GM12872 (cell line): ENCODE results near the gene ARHGAP19.
A peak's percentile ranks its signal among the peaks of the same experiment; 100 is the strongest.

Source experiments
- CTCF ChIP-seq: IDR thresholded peaks from 3 replicates; pipeline ENCODE4 v1.5.1; 2011; ENCODE audit warnings: low read depth, mild to moderate bottlenecking, low read length, moderate library complexity; ENCODE audit not compliant: insufficient read depth

ARHGAP19 gene

GRCh38 chr10:97320480-97321031 lies 28.1 kb upstream of the ARHGAP19 start:
- no peak for TF ChIP-seq CTCF

GRCh38 chr10:97319671-97320479 lies 27.4 kb upstream of the ARHGAP19 start:
- TF ChIP-seq CTCF = 0 out of 3 replicates have a peak, but pooled peaks have one; percentile 10

GRCh38 chr10:97318772-97319651 lies 26.6 kb upstream of the ARHGAP19 start, which contains the start of gene FRAT1:
Gene FRAT1, plus strand, starts transcription at chr10:97319271. Its CDS starts 183 bp downstream, at chr10:97319454.
- TF ChIP-seq CTCF = no peak

- TF ChIP-seq CTCF = no peak
Measured at GRCh38 chr10:97314671-97315070, 22.2 kb upstream of the ARHGAP19 start.

GRCh38 chr10:97312897-97313296 lies 20.5 kb upstream of the ARHGAP19 start:
- TF ChIP-seq CTCF = no peak

- no peak for TF ChIP-seq CTCF
Measured at GRCh38 chr10:97311111-97311626, 18.7 kb upstream of the ARHGAP19 start.
